Panc1 (cell line): ENCODE data around the gene PKNOX2. TPM values are rescaled to one million over a fixed set of nuclear protein-coding genes. Genes with fewer than 3 reads are reported as not detected.

ENCODE experiments used
- ATAC-seq: fragments of 200-7000 bp; cut with Tn5 transposase; 2 replicates; pipeline ENCODE4 v1.9.1; 2020; ENCODE audit warnings: mild to moderate bottlenecking, moderate library complexity
- BruUV-seq: library from RNA; stranded (reverse); fragments of 400-500 nt; replicated peaks from 2 replicates; lab custom pipeline; 2021; lab: Mats Ljungman, UMichigan
- CTCF ChIA-PET: fragments of 300-600 bp; sonication (Branson Sonifier 250); formaldehyde crosslinking; loops from one replicate; lab custom pipeline; 2022; ENCODE audit warnings: antibody characterized with exemption; lab: Charles Lee
- POLR2A ChIA-PET: fragments of 300-600 bp; sonication (Branson Sonifier 250); formaldehyde crosslinking; loops from one replicate; lab custom pipeline; 2022; ENCODE audit warnings: antibody characterized with exemption; lab: Charles Lee
- DNase-seq: peaks from one replicate; pipeline ENCODE4 v3.0.0-alpha.2; 2010; ENCODE audit warnings: low read depth, low spot score
- H3K27ac ChIP-seq: 2 replicates; pipeline ENCODE4 v1.5.1; 2011; ENCODE audit warnings: mild to moderate bottlenecking, low read length, inconsistent platforms
- H3K27me3 ChIP-seq: fragments of 200-500 bp; sonication (Bioruptor generic); 2 replicates; pipeline ENCODE4 v1.6.0; 2014; ENCODE audit warnings: low read length, inconsistent platforms; ENCODE audit not compliant: control insufficient read depth, insufficient read depth
- H3K36me3 ChIP-seq: fragments of 200-500 bp; sonication (Bioruptor generic); 2 replicates; pipeline ENCODE4 v1.5.1; 2014; ENCODE audit warnings: inconsistent platforms, mild to moderate bottlenecking, low read length, moderate library complexity; ENCODE audit not compliant: control insufficient read depth, insufficient read depth
- H3K4me1 ChIP-seq: 2 replicates; pipeline ENCODE4 v1.5.1; 2011; ENCODE audit warnings: inconsistent platforms, mild to moderate bottlenecking, low read length, moderate library complexity; ENCODE audit not compliant: control insufficient read depth, insufficient read depth
- H3K4me3 ChIP-seq, 2 experiments: 2 replicates each; pipeline ENCODE4 v1.5.1; 2011 to 2012; ENCODE audit warnings: low read depth in 2 of 2, low read length in 2 of 2, mild to moderate bottlenecking in 2 of 2, inconsistent platforms in 1 of 2, moderate library complexity in 1 of 2
- H3K9me3 ChIP-seq: fragments of 200-500 bp; sonication (Bioruptor generic); 2 replicates; pipeline ENCODE4 v1.5.1; 2014; ENCODE audit warnings: low read depth, mild to moderate bottlenecking, inconsistent platforms, low read length, moderate library complexity; ENCODE audit not compliant: control insufficient read depth, insufficient read depth
- POLR2AphosphoS5 ChIP-seq: IDR thresholded peaks from 2 replicates; pipeline ENCODE4 v1.6.1; 2012; ENCODE audit warnings: mild to moderate bottlenecking, low read depth, low read length, moderate library complexity
- REST ChIP-seq, 2 experiments: IDR thresholded peaks; 2 replicates each; pipeline ENCODE4 v1.6.1; 2011 to 2012; ENCODE audit warnings: low read depth in 2 of 2, control low read depth in 1 of 2, low read length in 1 of 2, mild to moderate bottlenecking in 1 of 2, moderate library complexity in 1 of 2; ENCODE audit not compliant: insufficient read depth in 1 of 2
- SIN3A ChIP-seq: IDR thresholded peaks from 2 replicates; pipeline ENCODE4 v1.6.1; 2012; ENCODE audit warnings: low read depth, mild to moderate bottlenecking, low read length, moderate library complexity, borderline replicate concordance; ENCODE audit not compliant: insufficient read depth
- TCF7L2 ChIP-seq: IDR thresholded peaks from 2 replicates; pipeline ENCODE4 v1.6.1; 2011; ENCODE audit warnings: mild to moderate bottlenecking, low read depth, low read length, inconsistent platforms
- in situ Hi-C: cut with HindIII; loops from 2 replicates; pipeline ENCODE4 v1.10.0; 2016; ENCODE audit warnings: low sequenced_read_pairs, low pct_unique_long_range_greater_than_20kb
- intact Hi-C: fragments of 100-400 bp; cut with micrococcal nuclease; formaldehyde crosslinking; loops from one replicate; pipeline ENCODE4 v1.10.0; 2022; ENCODE audit not compliant: unreplicated experiment
- total RNA-seq: library from RNA; stranded (reverse); gene quantifications from one replicate; pipeline ENCODE4 v1.2.1, GENCODE V29; 2021; ENCODE audit not compliant: unreplicated experiment
- TF ChIP-seq, protein P1 (sequence below): fragments of 450-650 bp; IDR thresholded peaks from 2 replicates; pipeline ENCODE4 v1.5.1; 2017; ENCODE audit warnings: mild to moderate bottlenecking

PKNOX2 gene
- total RNA-seq, 1 experiment from 2014 or later, result not detected

- Histone ChIP-seq H3K27ac (no peak overlapping the region), H3K9me3 (no peaks in the 10 kb centered on the region), H3K27me3 (peaks cover 11% of the 10 kb centered on the region; the same call in 1 of the 2 replicates), H3K4me1 (no peaks in the 10 kb centered on the region), H3K36me3 (no peaks in the 10 kb centered on the region), H3K4me3 (no peak overlapping the region)
- TF ChIP-seq, protein P1, sequence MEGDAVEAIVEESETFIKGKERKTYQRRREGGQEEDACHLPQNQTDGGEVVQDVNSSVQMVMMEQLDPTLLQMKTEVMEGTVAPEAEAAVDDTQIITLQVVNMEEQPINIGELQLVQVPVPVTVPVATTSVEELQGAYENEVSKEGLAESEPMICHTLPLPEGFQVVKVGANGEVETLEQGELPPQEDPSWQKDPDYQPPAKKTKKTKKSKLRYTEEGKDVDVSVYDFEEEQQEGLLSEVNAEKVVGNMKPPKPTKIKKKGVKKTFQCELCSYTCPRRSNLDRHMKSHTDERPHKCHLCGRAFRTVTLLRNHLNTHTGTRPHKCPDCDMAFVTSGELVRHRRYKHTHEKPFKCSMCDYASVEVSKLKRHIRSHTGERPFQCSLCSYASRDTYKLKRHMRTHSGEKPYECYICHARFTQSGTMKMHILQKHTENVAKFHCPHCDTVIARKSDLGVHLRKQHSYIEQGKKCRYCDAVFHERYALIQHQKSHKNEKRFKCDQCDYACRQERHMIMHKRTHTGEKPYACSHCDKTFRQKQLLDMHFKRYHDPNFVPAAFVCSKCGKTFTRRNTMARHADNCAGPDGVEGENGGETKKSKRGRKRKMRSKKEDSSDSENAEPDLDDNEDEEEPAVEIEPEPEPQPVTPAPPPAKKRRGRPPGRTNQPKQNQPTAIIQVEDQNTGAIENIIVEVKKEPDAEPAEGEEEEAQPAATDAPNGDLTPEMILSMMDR, result no peak
- TF ChIP-seq TCF7L2, result no peak
- no peak for TF ChIP-seq POLR2AphosphoS5
- TF ChIP-seq REST (IDR thresholded peaks at IDR 0.05; ENCODE audit: insufficient read depth in 1 of 2, low read depth in 2 of 2, low read length in 1 of 2), result no peak
- TF ChIP-seq SIN3A, result no peak
- no TSS peak for BruUV-seq
- ATAC-seq (no peak), DNase-seq (no peak)
- POLR2A ChIA-PET, result no interaction called here
- in situ Hi-C loops (no loop called here), intact Hi-C loops (no loop called here)
- CTCF ChIA-PET, result no interaction called here
These were observed 249.6 kb downstream of the PKNOX2 start for GRCh38 chr11:125414121-125414520.

DNA sequence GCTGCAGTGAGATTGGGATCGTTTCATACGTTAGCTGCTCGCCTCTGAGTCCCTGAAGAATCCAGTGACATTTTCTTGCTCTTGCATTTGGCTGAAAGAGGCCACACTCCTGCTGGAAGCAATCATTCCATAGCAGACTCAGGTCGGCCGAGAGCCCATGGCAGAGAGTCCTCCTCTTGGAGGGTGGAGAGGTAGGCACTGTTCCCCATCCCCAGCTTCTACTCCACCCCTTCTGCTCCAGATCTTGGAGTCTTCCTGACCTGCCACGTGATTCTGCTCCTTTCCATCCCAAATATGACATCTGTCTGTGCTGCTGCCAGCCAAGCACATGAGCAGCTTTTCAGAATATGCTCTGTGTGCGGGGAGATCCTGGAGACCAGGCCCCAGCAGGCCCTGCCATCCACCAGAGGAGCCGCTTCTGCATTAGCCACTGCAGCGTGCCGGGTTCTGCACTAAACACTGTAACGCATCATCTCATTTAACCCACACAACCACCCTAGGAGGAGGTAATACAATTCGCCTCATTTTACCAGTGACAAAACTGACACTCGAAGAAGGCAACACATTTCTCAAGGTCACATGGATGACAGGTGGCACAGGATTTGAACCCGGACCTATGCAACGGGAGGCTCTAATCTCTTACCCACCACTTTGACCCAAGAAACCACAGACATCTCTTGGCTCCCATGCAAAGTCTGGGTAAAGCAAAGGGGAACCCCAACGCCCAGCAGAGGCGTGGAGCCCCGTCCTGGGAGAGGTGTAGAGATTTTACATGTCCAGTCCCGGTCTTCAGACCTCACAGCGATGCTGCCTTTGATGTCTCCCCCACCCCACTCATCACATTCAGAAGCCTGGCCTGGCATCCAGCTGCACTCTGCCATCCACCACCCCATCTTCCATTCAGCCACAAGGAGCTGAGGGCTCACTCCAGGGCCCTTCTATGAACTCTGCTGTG, 252.7 kb downstream of the PKNOX2 start:
- Histone ChIP-seq H3K4me3 (no peak overlapping the region), H3K36me3 (no peaks in the 10 kb centered on the region), H3K9me3 (no peaks in the 10 kb centered on the region), H3K27ac (no peak overlapping the region), H3K27me3 (peaks cover 2% of the 10 kb centered on the region), H3K4me1 (no peaks in the 10 kb centered on the region)
- ATAC-seq (no peak), DNase-seq (no peak)
- POLR2A ChIA-PET, result no interaction called here
- CTCF ChIA-PET, result no interaction called here
- no TSS peak for BruUV-seq
- TF ChIP-seq SIN3A (no peak), TCF7L2 (no peak), POLR2AphosphoS5 (no peak), REST (IDR thresholded peaks at IDR 0.05; ENCODE audit: insufficient read depth in 1 of 2, low read depth in 2 of 2, low read length in 1 of 2) (no peak)
- TF ChIP-seq, protein P1, result no peak
- in situ Hi-C loops, result no loop called here
- intact Hi-C loops, result no loop called here
